ENCODE results near the gene TENT5A. TPM values are rescaled to one million over a fixed set of nuclear protein-coding genes. Genes with fewer than 3 reads are reported as not detected.
A peak's percentile ranks its signal among the peaks of the same experiment; 100 is the strongest.

Gene TENT5A
- total RNA-seq, 6 experiments from 2014 or later, result 52.7 to 67.2 (median 62.0) TPM

DNA sequence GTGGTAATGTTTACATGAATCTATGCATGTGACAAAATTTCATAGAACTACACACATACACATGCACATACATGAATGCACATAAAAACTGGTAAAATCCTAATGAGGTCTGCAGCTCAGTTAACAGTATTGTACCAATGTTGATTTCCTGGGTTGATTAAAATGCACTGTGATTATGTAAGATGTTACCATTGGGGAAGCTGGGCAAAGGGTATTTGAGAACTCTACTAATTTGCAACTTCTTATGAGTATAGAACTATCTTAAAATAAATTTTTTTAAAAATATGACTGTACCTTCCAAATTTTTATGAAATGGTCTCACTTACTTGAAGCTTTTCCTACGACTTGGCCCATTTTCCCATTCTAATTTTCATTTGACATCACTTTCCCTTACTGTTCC, 43.4 kb upstream of the TENT5A start:
- Mint-ChIP-seq H3K4me1 (ENCODE audit: low read depth) (peaks cover 23% of the 10 kb centered on the region), H3K9me3 (no peaks in the 10 kb centered on the region), H3K27ac (no peak overlapping the region), H3K27me3 (ENCODE audit: insufficient read depth) (no peaks in the 10 kb centered on the region), H3K36me3 (ENCODE audit: low read depth) (no peaks in the 10 kb centered on the region), H3K4me3 (no peak overlapping the region)
- no peak for DNase-seq
- TF ChIP-seq, protein P1, sequence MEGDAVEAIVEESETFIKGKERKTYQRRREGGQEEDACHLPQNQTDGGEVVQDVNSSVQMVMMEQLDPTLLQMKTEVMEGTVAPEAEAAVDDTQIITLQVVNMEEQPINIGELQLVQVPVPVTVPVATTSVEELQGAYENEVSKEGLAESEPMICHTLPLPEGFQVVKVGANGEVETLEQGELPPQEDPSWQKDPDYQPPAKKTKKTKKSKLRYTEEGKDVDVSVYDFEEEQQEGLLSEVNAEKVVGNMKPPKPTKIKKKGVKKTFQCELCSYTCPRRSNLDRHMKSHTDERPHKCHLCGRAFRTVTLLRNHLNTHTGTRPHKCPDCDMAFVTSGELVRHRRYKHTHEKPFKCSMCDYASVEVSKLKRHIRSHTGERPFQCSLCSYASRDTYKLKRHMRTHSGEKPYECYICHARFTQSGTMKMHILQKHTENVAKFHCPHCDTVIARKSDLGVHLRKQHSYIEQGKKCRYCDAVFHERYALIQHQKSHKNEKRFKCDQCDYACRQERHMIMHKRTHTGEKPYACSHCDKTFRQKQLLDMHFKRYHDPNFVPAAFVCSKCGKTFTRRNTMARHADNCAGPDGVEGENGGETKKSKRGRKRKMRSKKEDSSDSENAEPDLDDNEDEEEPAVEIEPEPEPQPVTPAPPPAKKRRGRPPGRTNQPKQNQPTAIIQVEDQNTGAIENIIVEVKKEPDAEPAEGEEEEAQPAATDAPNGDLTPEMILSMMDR (IDR thresholded peaks at IDR 0.05), result no peak

DNA sequence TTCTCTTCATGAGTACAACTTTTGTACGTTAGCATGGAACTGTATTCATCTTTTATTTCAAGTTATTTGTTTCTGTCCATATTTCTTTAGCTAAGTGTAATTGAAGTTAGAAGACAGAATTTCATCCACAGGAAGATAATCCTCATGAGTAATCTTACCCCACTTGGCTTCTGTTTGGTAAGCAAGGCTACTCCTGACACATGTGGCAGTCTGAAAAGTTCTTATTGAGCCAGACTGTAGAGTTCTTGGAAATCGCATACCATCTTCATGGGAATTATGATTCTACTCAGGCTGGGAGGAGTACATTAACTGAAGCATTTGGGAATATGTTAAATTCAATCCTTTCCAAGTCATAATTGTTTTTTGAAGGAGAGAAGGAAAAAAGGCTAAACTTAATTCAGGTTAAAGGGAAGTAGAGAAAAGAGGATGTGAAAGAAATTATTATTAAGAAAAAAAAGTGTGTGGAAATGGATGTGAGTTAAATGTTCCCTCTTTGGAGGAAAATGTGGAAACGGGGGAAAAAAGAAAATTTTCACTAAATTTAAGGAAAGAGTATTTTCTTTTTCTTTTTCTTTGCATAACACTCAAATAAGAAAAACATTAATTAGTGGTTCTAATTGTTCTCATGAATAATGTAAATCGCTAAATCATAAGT, 41.5 kb upstream of the TENT5A start:
- TF ChIP-seq, protein P1 (IDR thresholded peaks at IDR 0.05), result no peak
- H3K4me1 Mint-ChIP-seq (ENCODE audit: low read depth), result peaks cover 17% of the 10 kb centered on the region
- DNase-seq, result peak; percentile 27
- no peaks in the 10 kb centered on the region for H3K36me3 Mint-ChIP-seq (ENCODE audit: low read depth)
- no peak overlapping the region for H3K4me3 Mint-ChIP-seq
- H3K27ac Mint-ChIP-seq, result no peak overlapping the region
- no peaks in the 10 kb centered on the region for H3K27me3 Mint-ChIP-seq (ENCODE audit: insufficient read depth)
- no peaks in the 10 kb centered on the region for H3K9me3 Mint-ChIP-seq

DNA sequence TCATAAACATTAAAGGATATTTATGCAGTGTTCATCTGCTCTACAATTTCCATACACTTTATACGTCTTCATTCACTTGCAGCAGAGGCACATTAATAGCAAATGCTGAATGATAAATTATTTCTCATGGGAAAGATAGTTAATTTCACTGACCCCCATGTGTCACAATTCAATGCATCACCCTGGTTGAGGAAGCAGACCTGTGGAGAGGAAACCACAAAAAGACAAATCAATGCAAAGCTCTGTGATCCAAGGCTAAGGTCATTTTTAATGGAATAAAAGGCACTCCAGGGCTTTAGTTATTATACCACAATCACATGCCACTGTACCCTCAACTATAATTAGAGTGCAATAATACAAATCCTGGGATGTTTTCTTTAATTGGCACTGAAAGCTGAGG, 40.3 kb upstream of the TENT5A start:
- H3K27ac Mint-ChIP-seq, result no peak overlapping the region
- no peak for DNase-seq
- H3K4me1 Mint-ChIP-seq (ENCODE audit: low read depth), result peaks cover 26% of the 10 kb centered on the region
- TF ChIP-seq, protein P1 (IDR thresholded peaks at IDR 0.05), result no peak
- no peak overlapping the region for H3K4me3 Mint-ChIP-seq
- H3K9me3 Mint-ChIP-seq, result no peaks in the 10 kb centered on the region
- no peaks in the 10 kb centered on the region for H3K27me3 Mint-ChIP-seq (ENCODE audit: insufficient read depth)
- no peaks in the 10 kb centered on the region for H3K36me3 Mint-ChIP-seq (ENCODE audit: low read depth)

DNA sequence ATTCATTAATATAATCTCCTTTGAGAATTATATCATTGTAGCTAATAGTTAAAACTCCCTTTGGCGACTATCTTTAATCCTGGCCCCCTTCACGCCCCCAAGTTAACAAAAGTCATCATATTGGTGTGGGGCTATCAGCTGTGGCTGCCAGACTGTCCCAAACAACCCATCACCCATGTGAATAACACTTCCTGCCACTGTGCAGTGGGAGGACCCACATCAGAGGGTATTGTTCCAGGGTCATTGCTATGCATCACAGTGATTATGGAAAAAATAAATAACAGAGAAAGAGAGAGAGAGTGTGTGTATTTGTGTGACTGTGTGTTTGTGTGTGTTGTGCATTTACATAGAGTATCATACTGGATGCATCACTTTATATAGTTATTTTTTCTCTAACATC, 39.3 kb upstream of the TENT5A start:
- Mint-ChIP-seq H3K4me1 (ENCODE audit: low read depth) (peaks cover 37% of the 10 kb centered on the region), H3K27me3 (ENCODE audit: insufficient read depth) (no peaks in the 10 kb centered on the region), H3K9me3 (no peaks in the 10 kb centered on the region), H3K4me3 (no peak overlapping the region), H3K27ac (no peak overlapping the region), H3K36me3 (ENCODE audit: low read depth) (no peaks in the 10 kb centered on the region)
- DNase-seq, result no peak
- TF ChIP-seq, protein P1 (IDR thresholded peaks at IDR 0.05), result no peak

DNA sequence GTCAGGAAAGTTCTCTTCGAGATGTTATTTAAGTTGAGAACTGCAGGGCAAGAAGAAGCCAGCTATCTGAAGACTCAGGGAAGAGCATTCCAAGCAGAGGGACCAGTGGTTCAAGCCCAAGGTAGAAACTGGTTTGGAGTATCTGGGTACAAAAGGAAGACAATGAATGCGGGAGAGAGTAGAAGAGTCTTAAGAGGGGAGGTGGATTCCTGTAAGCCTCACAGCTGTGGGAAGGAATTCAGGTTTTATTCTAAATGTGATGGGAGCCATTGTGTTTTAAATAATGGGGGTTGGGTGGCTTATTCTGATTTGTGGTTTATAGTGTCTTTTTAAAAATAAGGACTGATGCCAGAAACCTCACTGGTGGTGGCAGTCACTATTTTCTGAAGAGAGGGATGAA, 37.6 kb upstream of the TENT5A start:
- DNase-seq, result no peak
- H3K4me3 Mint-ChIP-seq, result no peak overlapping the region
- H3K27me3 Mint-ChIP-seq (ENCODE audit: insufficient read depth), result no peaks in the 10 kb centered on the region
- no peaks in the 10 kb centered on the region for H3K36me3 Mint-ChIP-seq (ENCODE audit: low read depth)
- no peak overlapping the region for H3K27ac Mint-ChIP-seq
- H3K4me1 Mint-ChIP-seq (ENCODE audit: low read depth), result peaks cover 49% of the 10 kb centered on the region
- TF ChIP-seq, protein P1 (IDR thresholded peaks at IDR 0.05), result no peak
- H3K9me3 Mint-ChIP-seq, result no peaks in the 10 kb centered on the region

Measured in HFFc6 (cell line).